Measurements from ENCODE around the gene SPEM1. TPM values are rescaled to one million over a fixed set of nuclear protein-coding genes. Genes with fewer than 3 reads are reported as not detected.
A peak's percentile ranks its signal among the peaks of the same experiment; 100 is the strongest.

Gene SPEM1
- total and polyA plus RNA-seq, 10 of the 15 experiments (the other 5 are each of a cell fraction or from before 2014, with no cell fraction given): not detected

GRCh38 chr17:7393613-7394451 is 26.3 kb upstream of the SPEM1 start (continued):
- 0 out of 3 replicates have a peak, but pooled peaks of 1 of the 2 experiments have one; percentile 53 for TF ChIP-seq EGR1 (IDR thresholded peaks at IDR 0.05; ENCODE audit: borderline replicate concordance in 1 of 2, low read depth in 2 of 2, low read length in 2 of 2)

DNA sequence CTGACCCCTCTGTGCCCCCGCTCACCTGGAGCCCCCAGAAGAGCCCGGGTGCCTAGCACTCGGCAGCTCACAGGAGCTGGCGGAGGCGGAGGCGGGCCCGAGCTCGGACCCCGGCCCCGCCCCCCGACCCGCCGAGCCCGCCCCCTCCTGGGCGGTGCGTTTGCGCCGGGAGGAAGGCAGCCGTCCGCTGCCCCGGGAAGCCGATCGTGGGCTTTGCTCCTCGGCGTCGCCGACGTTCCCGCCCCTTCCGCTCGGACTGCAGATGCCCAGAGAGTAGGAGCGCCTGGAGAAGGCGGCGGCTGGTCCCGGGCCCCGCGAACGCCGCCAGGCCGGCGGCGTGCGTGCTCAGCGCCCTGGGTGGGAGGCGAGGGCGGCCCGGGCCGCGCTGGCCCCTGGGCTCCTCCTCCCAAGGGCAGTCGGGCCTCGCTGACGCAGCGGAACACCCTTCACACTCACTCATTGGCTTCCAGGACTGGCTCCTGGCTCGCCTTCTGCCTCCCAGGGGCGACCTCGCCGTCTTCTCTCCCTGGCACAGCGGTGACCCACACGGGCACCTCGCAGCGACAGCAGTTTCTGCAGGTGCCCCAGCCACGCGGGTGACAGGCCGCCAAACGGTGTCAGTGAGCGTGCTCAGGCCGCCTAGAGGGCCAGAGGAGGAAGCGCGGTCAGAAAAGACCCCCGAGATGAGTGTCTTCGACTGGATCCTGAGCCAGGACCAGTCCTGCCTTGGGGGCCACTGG is 25.5 kb upstream of the SPEM1 start, which contains the start of gene PLSCR3:
TSS of gene PLSCR3 (minus strand) at position 74 of the 740 bp plus-strand sequence. CDS start 415 bp downstream, outside the sequence.
- peak within 1 kb of the TSS; percentile 85 for H3K9ac ChIP-seq (ENCODE audit: control insufficient read depth, insufficient read depth, low read length)
- in situ Hi-C loops (cut with MboI): no loop called here
- H3K27me3 ChIP-seq (replicated peaks in 1 of 2; ENCODE audit: control insufficient read depth in 2 of 2, insufficient read depth in 2 of 2, low read length in 1 of 2): no peaks in the 10 kb centered on the region
- peak within 1 kb of the TSS; percentile 80 for H3K4me3 ChIP-seq
- no peaks in the 10 kb centered on the region for H4K20me1 ChIP-seq (ENCODE audit: control insufficient read depth, insufficient read depth)
- peak; percentile 26 for DNase-seq (ENCODE audit: low read depth, low spot score)
- peak within 1 kb of the TSS; percentile 58 for H3K27ac ChIP-seq (ENCODE audit: control insufficient read depth, insufficient read depth)
- peak; percentile 65 for FAIRE-seq
- H3K4me1 ChIP-seq (ENCODE audit: control insufficient read depth, insufficient read depth, low read length): no peaks in the 10 kb centered on the region
- peak within 1 kb of the TSS; percentile 96 for H3K4me2 ChIP-seq (ENCODE audit: control insufficient read depth, insufficient read depth)
- ChIA-PET CTCF (interaction anchor here (1.0 to 1.5 kb wide), 2 partner anchors 127 to 166 kb away, joined by 4 to 10 read pairs; partner anchors contain the start of gene SENP3), POLR2A (interaction anchor here (0.6 to 3.2 kb wide), 3 partner anchors 9 to 282 kb away, joined by 3 to 23 read pairs (median 3); partner anchors contain the start of gene TMEM256), SMC1A (ENCODE audit: uncharacterized antibody, unreplicated experiment) (no interaction called here), RAD21 (ENCODE audit: unreplicated experiment) (interaction anchor here (0.6 to 1.3 kb wide), 7 partner anchors 9 to 256 kb away, joined by 3 to 10 read pairs (median 3); partner anchors contain the start of genes ACAP1, TMEM102, TMEM256 and TNFSF12)
- H3K36me3 ChIP-seq (ENCODE audit: control insufficient read depth in 2 of 2, insufficient read depth in 2 of 2, low read length in 1 of 2): no peaks in the 10 kb centered on the region
- peak within 1 kb of the TSS; percentile 92 for H2AFZ ChIP-seq (ENCODE audit: control insufficient read depth, low read depth, low read length)
- no TSS peak for BruUV-seq (replicated peaks)
- peaks cover 2% of the 10 kb centered on the region for H3K79me2 ChIP-seq (ENCODE audit: control insufficient read depth, insufficient read depth, low read length)
- peak; percentile 96 for ATAC-seq
- H3K9me3 ChIP-seq (replicated peaks; ENCODE audit: control insufficient read depth, insufficient read depth, low read length): no peaks in the 10 kb centered on the region
- WGBS (ENCODE audit: insufficient coverage, insufficient replicate concordance, low lambda C conversion rate, missing lambda C conversion rate): 1% methylated on average over 52 of the region's 71 CpGs
- intact Hi-C loops (cut with micrococcal nuclease; ENCODE audit: unreplicated experiment): no loop called here
- TF ChIP-seq FOXM1 (IDR thresholded peaks at IDR 0.05; ENCODE audit: low read depth, low read length) (no peak), BCLAF1 (IDR thresholded peaks at IDR 0.05) (no peak), LARP7 (IDR thresholded peaks at IDR 0.05) (peak; percentile 65), GABPA (IDR thresholded peaks at IDR 0.05; ENCODE audit: low read depth) (no peak), FOXK2 (IDR thresholded peaks at IDR 0.05) (no peak), KAT2A (conservative IDR thresholded peaks at IDR 0.05; ENCODE audit: control insufficient read depth, low read depth, low read length) (no peak), SREBF1 (IDR thresholded peaks at IDR 0.05; ENCODE audit: low read length) (no peak), BRCA1 (IDR thresholded peaks at IDR 0.05; ENCODE audit: low read depth, low read length) (no peak), BHLHE40 (IDR thresholded peaks at IDR 0.05; ENCODE audit: borderline replicate concordance in 1 of 2, low read depth in 2 of 2, low read length in 1 of 2) (no peak; a peak in 1 of 4 replicates), ZNF384 (IDR thresholded peaks at IDR 0.05; ENCODE audit: borderline replicate concordance, low read depth, low read length) (no peak), BACH1 (IDR thresholded peaks at IDR 0.05; ENCODE audit: borderline replicate concordance) (peak; percentile 44; the same call in 1 of the 2 replicates), JUND (IDR thresholded peaks at IDR 0.05; ENCODE audit: low read depth, low read length) (no peak), TCF3 (IDR thresholded peaks at IDR 0.05; ENCODE audit: borderline replicate concordance, insufficient read depth, low read depth, low read length) (no peak)

Data from GM12878 (cell line).